Germinal center (tissue), 1 donor: ENCODE data around the gene GLCE.
"Not testable (repeated sequence)": the region's sequence is repeated elsewhere in the genome, so short reads cannot be mapped to it uniquely, and the experiment has no call there.

Experiments
- DNase-seq: peaks from one replicate; pipeline ENCODE4 v3.0.0; 2012; ENCODE audit warnings: mixed read lengths, low spot score

GLCE gene

DNA sequence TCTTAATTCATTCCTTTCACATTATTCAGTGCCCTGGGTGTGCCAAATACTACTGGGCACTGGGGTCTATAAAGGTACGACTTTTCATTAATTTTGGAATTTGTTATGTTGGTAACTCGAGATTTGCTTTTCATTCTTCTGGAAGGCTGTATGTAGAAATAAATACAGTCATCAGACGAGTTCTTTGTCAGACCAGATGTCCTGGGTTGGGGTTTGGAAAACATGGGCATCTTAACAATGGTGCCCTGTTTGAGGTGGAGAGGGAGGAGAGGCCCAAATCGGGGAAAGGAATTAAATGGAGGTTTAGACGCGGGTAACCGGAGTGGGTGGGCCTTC, 662 bp upstream of the GLCE start:
- DNase-seq = no peak

DNA sequence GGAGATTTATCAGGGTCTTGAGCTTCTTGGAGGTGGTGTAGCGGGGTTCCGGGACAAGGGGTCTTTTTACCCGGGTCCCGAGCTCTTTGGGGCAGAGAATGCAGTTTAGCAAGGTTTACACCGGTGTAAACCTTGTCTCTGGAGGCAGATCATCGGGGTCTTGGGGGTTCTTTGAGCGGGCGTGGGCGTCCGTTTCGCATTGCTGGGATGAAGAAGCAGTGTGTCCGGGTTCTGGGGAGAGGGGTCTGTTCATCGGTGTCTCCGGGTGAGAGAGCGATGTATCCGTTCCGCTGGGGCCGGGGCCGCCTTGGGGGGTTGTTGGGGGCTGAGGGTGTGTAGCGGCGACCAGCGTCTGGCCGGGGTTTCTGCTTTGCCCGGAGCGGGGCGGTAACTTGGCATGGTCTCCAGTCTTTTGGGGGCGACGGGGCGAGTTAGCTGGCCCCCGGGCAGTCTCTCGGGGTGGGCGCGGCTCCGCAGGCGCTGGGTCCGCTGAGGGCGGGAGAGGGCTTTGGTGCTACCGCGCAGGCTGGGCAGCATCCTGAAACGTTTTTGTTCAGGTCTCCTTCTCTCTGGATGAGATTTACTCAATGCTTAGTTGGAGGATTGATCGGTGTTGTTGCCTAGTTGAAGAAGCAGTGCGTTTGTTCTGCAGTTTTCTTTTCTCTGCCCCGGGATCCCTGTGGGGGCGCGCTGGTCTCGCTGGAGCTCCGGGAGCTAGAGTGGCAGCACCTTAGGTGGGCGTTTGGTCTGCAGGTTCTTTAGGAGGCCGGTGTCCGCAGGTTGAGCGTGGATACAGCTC, 843 bp downstream of the GLCE start:
- DNase-seq = peak; percentile 35

DNA sequence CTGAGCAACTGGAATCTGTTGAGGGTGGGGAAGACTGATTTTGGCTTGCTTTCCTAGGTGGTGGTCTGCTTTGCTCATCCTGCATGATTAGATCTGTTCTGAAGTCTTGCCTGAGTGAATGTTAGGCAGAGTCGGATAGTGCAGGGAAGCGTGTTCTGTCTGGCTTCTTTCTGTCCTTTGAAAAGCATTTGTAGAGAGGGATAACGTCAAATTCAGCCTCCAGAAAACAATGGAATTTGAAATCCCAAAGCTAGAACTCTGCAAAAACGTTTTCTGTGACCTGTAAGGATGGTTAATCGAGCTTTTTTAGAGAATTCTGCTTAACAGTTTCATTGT, 1.4 kb downstream of the GLCE start:
- no peak for DNase-seq

DNA sequence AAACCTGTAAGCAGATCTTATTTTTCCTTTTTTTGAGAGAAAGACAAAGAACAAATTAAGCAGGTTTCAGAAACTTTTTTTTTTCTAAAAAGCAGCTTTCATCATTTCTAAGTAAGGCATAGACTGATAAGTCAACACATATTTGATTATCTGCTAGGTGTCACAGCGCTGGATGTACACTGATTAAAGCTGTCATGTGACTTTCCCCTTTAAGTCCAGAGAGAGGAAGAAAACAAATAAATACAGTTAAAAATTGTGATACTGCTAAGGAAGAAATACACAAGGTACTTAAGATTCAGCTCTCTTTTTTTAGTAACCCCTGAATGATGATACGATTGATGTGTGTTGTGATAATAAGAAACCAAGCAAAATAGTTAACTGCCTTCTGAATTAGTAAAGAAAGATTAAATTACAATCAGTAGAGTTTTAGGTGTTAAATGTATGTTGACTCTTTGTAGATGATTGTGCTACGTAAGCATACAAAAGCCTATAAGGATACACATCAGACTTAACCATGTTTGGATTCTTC, 2.8 kb downstream of the GLCE start:
- no peak for DNase-seq

DNA sequence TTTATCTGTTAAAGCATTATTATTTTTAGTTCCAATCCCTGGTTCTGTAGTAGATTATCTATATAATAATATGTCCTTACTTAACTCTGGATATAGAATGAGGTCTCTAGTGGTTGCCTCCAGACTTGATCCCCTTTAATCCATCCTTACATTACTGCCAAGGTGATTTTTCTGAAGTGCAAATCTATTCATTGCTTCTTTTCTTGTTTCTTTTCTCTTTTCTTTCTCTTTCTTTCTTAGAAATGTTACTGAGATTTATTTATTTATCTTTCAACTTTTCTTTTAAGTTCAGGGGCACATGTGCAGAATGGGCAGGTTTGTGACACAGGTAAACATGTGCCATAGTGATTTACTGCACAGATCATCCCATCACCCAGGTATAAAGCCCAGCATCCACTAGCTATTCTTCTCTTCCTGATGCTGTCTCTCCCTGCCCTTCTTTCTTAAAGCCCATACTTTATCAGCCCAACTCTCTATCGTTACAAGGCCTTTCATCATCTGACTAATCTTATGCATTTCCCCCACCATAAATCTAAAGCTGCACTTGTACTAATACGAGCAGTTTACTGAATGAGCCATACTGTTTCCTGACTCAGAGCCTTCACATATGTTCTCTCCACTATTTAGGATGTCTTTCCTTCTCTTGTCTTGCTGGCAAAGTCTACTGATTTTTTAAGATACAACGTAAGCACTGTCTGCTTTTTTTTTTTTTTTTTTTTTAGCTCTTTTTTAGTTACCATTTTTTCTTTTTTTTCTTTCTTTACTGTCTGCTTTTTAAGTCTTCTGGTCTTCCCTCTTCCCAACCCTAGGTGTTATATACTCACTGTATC, 4.6 kb downstream of the GLCE start:
- DNase-seq = no peak

DNA sequence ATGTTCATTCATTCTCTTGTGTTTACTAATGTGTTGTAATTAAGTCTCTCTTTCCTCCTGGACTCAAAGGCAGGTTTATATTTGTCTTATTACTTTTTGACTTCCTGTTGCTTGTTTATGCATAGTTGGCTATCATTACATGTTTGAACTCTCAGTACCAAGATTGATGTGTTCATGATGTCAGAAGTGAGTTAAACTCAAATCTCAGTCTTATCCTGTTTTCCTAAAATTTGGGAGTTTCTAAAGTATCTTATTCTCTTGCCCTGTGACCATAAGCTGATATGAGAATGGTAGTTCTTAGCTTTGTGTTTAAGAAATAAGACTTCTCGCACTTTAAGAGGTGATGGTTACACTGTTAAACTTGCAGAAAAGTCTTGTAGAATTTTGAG, 5.2 kb downstream of the GLCE start:
- DNase-seq = no peak

DNA sequence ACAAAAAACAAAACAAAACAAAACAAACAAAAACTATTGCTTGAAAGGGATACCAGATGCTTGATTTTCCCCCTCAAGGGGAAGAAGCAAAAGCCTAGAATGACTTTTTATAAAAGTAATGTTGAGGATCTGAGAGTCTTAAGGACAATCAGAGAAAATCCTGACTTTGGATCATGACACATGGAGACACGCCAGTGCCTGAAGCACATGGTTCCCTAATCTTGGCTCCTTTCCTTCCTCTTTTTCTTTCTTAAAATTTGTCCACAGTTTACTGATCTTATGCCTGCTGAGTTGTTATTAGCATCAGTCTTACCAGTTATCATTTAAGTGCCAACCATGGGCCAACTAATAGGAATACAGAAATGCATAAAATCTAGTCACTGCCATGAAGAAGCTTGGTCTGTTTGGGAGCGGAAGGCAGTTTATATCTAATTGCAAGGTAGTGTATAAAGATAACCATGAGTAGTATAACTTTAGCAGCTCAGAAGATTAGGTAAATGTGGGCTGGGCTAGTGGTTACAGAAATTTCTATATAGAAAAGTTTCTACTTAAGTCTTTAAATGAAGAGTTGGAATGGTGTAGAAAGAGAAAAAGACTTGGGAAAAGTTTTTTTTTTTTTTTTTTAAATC, 6.9 kb downstream of the GLCE start:
- DNase-seq = no peak

DNA sequence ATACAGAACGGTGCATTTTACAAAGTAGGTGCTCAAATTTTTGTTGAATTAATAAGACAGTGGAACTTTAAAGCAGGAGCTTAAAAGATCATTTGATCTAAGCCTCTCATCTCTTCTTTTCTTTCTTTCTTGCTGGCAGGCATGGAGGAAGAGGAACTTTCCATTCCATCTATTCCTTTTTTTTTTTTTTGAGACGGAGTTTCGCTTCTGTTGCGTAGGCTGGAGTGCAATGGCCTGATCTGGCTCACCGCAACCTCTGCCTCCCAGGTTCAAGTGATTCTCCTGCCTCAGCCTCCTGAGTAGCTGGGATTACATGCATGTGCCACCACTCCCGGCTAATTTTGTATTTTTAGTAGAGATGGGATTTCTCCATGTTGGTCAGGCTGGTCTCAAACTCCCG, 7.9 kb downstream of the GLCE start:
- DNase-seq = not testable (repeated sequence)

DNA sequence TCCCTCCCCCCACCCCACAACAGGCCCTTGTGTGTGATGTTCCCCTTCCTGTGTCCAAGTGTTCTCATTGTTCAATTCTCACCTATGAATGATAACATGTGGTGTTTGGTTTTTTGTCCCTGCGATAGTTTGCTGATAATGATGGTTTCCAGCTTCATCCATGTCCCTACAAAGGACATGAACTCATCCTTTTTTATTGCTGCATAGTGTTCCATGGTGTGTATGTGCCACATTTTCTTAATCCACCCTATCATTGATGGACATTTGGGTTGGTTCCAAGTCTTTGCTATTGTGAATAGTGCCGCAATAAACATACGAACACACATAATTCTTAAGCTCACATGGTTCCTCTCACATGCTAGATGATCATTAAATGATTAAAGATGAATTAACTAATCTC, 9.1 kb downstream of the GLCE start:
- not testable (repeated sequence) for DNase-seq

DNA sequence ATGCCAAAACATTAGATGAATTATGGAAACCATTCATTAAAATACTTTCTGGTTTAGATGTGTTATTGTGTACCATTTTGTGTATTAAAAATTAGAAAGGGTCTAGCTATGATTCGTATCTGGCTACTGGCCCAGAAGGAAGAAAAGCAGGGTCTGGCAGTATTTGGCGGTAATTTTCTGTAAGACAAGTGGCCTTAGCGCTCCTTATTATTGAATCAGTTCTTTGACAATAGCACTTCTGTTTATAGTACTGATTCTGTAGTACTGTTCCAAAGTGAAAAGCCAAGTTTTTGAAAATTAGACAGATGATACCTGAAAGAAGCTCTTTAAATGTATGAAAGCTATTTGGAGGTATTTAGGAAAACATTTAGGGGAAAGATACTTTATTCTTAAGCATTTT, 10.2 kb downstream of the GLCE start:
- no peak for DNase-seq

DNA sequence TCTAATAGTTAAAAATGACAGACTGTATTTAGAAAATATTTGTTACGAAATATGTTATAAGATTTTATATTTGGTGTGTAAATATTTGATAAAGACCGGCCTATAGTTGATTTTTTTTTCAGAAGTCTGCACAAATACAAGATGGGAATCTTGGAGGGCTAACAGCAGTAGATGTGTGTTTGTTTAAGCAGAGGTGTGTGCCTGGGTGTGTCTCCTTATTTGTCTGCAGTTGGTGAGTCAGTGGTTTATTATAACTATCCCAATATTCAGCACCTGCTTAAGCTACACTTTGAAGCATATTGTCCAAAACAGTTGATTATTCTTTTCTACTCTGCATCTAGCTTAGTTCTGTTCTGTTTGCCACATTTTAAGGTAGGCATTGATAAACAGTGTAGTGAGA, 12.4 kb downstream of the GLCE start:
- DNase-seq = no peak

DNA sequence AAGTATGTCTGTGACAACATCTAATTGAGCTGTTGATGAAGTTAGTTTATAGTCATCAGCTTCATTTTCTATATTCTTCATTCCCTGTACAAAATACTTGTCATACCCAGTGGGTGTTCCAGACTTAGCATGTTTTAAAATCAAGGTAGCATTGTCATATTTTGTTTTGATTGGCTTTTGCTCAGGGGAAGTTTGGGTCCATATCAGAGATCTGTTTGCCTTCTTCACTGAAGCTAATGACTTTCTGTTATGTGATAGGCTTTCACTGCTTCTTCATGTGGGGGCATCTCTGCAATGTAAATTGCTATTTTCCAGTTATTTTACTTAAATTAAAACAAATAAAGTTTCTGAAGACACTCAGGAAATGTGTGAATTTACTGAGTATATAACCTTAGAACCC, 15.1 kb downstream of the GLCE start:
- DNase-seq = no peak

DNA sequence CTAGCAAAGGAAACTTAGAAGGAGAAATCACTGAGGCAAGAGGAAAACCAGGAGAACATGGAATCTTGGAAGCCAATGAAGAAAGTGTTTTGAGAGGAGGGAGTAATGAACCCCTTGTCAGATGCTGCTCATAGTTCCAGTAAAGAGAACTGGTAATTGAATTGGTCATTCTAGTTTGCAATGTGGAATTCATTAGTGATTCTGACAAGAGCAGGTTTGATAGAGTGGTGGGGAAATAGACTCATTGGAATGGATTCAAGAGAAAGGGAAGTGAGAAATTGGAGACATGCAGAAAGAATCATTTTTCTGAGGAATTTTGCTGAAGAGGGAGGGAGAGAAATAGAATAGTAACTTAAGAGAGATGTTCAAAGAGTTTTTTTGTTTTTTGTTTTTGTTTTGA, 21.0 kb downstream of the GLCE start:
- no peak for DNase-seq

DNA sequence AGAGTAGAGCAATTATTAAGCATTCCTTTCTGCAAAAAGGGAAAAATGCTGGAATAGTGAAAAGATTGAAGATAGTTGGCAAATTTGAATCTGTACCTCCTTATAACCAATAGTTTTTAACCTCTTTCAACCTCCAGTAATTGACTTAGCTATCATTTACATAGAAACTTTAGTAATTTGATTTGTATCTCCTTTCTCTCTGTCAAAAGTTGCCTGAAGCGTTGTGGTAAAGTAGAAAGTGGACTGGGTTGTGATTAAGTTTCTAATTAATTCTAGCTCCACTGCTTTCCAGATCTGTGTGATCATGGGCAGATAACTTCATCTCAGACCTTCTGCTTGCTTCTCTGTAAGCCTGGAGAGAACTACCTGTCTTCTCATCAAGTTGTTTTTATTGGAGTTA, 24.8 kb downstream of the GLCE start:
- no peak for DNase-seq

DNA sequence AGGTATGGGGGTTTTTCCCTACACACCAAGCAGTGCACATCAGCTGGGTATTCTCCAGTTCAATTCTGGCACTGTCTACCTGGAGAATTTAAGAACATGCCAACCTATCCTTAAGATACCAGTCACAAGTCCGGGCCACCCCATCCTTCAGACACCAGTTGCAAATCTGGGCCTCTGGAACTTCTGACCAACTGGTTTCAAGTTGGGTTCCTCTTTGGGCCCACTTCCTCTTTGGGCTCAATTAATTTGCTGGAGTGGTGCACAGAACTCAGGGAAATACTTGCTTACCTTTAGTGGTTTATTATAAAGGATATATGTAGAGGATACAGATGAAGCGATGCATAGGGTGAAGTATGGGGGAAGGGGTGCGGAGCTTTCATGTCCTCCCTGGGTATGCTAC, 25.3 kb downstream of the GLCE start:
- DNase-seq = no peak

DNA sequence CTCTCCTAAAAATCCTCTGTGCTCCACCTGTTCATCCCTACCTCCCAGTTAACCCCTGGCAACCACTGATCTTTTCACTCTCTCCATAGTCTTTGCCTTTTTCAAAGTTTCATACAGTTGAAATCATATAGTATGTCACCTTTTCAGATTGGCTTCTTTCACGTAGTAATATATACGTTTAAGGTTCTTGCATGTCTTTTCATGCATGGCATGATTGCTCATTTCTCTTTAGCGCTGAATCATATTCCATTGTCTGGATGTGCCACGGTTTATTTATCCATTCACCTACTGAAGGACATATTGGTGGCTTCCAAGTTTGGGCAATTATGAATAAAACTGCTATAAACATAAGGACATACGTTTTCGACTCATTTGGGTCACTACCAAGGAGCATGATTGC, 28.7 kb downstream of the GLCE start:
- no peak for DNase-seq

DNA sequence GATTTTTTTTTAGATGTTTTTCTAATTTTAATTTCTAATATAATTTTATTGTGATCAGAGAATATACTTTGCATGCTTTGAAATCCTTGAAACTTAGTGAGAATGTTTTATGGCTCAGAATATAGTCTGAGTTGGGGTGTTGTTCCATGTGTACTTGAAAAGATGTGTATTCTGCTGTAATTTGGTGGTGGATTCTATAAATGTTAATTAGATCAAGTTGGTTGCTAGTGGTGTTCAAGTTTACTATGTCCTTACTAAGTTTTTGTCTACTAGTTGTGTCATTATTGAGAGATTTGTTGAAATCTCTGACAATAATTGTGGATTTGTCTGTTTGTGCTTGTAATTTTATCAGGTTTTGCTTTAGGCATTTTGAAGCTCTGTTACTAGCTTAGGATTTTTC, 29.7 kb downstream of the GLCE start:
- no peak for DNase-seq

DNA sequence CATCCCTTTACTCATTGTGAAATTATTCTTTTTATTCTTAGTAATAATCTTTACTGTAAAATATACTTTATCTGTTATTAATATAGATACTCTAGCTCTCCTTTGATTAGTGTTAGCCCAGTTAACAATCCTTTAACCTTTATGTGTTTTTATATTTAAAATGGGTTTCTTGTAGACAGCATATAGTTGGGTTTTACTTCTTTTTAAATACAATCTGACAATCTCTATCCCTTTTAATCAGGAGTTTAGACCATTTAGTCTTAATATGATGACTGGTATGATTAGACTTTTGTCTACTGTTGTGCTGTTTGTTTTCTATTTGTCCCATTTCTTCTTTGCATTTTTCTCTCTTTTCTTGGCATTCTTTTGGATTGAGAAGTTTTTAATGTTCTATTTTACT, 30.1 kb downstream of the GLCE start:
- no peak for DNase-seq

DNA sequence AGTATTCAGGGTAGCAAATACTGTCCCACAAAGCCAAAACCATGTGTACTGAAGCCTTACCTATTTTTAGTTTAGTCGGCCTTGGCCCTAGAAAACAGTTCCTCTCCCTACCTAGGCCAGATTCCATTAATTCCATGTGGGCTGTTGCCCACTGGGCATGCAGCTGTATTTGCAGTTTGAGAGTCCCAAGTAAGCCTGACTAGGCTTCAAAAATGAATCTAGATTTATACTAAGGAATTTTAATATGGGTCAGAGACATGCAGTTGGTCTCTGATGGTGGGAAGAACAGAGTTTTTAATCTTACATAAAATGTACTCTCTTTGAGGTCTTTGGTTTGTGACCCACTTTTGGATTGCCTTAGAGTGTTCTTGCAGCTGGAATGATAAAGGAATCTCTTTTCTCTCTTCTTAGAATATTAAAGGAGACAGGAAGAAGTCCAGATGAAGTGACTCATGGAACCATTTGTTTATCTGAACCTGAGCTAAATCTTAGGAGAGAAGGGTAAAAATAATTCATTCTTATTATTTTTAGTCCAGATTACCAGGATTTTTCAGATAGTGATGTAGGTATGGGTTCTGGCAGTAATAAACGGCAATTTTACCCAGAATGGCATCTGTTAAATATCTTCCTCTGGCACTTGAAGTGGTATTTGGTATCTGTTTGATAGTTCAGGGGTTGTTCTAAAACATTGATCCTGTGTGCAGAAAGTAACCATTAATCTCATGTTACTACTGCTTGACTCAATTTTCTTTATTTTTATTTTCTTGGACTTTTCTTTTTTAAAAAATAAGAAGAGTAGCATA, 33.8 kb downstream of the GLCE start:
- no peak for DNase-seq

DNA sequence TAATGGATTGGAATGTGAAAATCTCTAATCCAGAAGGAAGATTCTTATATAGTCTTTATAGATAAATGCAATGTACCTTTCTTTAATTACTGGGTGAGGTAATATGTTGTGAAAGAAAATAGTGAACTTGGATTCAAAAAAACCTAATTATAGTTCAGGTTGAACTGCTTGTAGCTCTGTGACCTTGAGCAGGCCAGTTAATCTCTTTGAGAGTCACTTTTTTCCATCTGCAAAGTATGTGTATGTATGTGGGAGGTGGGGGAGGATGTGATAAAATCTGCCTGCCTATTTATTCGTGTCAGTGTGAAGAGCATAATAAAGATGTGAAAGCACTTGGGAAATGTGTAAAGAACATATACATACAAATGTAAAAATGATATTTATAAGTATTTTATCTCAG, 34.4 kb downstream of the GLCE start:
- DNase-seq = no peak

DNA sequence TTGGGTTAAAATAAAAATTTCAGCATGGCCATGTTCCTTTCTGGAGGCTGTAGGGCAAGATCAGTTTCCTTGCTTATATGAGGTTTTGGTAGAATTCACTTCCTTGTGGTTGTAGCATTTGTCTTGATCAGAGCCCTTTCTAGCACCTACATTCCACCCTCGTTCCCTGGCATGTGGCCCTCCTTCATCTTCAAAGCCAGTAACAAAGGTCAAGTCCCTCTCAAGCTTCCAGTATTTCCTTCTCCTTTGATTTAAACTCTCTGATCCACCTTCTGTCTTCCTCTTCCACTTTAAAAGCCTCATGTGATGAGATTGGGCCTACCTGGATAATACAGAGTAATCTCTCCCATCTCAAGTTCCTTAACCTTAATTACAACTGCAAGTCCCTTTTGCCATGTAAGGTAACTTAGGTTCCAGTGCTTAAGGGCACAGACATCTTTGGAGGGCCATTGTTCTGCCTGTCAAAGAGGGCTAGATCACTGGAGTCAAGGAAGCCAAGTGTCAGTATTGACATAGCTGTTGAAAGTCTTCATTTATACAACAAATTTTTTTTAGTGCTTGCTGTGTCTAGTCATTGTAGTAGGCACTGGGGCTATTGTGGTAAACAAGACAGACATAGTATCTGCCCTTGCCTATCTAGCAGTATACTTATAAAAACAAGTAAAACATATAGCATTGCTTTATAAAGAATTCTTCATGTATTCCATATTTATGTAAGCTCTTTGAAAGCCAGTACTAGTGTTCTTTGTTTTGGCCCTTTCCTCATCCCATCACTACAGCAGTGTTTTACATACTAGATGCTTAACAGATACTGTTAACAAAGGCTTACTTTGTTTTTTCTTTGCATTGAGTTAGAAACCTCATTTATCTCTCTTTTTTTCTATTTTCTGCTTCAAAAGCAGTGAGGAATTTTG, 40.7 kb downstream of the GLCE start:
- DNase-seq = no peak
